ENCODE data around the gene ACTR1A. TPM values are rescaled to one million over a fixed set of nuclear protein-coding genes. Genes with fewer than 3 reads are reported as not detected.

Gene ACTR1A
- total RNA-seq (2014; rRNA removed; shearing (Covaris generic)), result 70.9 and 76.0 TPM in 2 replicates

DNA sequence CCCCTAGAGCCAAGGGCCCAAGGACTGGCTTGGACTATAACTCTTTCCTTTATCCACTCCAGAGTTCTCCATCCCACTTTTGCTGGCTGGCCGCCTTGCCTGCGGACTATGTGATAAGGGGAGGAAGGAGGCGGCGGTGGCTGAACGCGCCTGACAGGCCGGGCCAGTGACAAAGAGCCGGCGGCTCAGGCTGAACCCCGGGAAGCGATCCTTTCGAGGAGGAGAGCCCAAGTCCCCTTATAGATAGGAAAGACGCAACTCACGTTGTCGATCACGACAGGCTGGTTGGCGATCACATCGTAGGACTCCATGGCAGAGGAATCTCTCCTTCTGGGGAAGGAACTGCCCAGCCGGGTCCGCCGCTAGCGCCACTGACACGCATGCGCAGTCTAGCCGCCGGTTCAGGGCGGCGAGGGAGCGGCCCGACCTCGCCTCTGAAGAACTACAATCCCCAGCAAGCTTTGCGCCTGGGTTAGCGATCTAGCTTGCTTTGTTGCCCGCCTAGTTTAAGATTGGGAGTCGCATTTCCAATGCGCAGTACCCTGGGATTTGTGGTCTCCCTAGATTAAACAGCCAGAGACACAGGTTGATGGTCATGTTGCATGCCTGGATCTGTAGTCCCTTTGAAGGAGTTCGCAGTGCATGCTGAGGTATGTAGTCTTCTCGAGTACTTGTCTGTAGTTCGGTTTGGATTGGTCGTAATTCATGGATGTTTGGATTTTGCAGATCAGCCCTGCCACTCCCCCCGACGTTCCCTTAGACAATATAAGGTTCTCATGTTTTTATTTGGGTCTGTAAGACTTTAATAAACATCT is at the start of gene ACTR1A:
Gene ACTR1A, minus strand, starts transcription at position 376 of the 815 bp plus-strand sequence. Its CDS starts 65 bp downstream, at position 311.

DNA sequence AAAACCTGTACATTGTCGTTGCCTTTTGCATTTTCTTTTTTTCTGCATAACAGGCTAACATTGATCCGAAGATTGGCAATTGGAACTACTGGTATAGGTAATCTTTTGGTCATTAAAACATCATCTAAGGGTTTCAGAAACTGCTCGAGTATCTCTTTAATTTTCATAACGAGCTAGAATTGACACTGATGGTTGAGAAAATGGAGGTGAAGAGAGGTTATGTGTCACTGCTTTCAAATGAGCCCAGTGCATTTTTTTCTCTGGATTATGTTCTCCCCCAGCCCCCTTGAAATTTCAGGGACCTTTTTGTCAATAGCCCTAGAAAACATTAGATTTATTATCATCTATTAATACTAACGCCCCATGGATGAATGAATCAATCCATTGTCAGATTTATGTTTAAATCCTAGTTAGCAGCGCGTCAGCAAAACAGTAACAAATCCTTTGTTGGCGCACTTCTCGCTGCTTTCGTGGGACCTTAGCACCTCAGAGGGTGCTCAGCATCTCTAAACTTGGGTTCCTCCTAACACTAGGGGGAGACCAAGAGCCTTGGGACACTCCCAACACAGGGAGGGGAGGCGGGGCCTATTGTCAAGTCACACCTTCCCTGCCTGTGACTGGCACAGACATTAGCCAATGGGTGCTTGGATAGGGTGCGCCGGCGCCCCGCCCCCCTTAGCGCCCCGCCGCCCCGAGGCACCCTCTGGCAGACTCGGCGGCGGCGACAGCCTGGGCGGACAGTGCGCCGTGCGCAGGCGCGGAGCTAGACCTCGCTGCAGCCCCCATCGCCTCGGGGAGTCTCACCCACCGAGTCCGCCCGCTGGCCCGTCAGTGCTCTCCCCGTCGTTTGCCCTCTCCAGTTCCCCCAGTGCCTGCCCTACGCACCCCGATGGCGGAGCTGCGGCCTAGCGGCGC is 1.0 kb upstream of the ACTR1A start, which contains the start of gene SUFU:
Gene SUFU, plus strand, starts transcription at position 709 of the 915 bp plus-strand sequence. Its CDS starts 181 bp downstream, at position 890.

DNA sequence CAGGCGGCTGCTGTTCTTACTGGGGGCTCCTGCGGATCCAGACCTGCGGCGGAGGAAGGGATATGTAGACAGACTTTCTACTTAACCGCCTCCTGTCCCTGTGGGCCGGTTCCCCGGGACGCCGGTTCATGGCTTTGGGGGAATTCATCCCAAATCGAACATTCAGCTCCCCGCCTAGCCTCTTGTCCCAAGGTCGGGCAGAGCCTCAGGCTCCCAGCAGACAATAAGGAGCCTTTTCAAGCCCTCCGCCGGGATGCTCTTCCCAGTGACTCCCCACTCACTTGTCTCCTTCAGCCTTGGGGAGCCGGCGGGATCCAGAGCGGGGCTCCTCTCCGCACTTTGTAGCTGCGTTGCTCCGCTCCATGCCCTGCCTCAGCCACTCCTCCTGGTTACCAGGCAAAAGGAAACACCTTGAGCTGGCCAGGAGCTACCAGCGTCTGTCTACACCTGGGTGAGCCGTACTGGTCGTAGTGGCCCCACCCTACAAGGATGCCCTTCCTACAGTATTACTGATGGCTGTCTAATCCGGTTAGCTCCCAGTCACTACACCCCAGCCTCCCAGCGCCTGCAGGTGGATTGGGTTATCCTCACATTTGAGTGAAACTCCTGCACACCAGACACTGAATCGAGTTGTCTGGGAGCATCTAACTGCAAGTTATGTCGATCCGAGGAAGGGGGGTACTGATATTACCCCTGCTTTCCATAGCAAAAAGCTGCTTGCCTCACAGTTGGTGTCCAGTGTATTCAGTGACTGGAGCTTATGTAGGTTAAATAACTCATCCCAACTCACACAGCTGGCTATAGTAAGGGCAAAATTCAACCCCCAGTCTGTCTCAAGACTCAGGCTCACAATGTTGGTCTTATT is 51.2 kb downstream of the ACTR1A start, which contains the start of gene C10orf95:
Gene C10orf95, minus strand, starts transcription at position 439 of the 865 bp plus-strand sequence. CDS start 450 bp downstream, outside the sequence.

DNA sequence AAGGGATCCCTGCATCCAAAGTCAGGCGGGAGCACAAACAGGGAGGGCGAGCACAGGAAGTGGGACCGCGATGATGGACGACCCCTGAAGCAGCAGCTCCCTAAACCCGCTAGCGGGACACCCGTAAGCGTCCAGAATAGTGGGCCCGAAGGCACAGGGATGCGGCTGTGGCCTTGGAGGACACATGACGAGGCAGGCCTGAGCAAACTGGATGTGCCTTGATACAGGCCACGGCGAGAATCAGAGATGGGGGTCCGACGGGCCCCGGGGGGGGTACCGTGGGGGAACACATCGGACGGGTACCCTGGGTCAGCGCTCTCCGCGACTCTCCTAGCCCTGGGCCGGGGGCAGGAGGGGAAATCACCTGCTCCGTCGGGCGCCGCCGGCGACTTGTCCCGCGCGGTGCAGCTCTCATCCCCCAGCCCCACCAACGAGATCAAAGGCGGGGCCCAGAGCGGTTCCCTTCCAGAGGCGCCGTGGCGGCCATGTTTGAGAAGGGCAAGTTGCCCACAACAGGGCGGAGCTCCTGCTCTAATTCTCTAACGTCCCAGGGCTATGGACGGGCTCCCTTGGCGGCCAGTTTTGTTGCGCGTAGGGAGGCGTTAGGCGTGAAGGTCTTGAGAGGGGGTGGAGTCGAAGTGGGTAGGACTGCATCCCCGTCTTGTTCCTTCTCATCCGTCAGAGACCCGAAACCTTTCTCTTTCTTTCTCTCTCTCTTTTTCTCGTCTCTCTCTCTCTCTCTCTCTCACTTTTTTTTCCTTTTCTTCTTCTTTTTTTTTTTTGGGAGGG is 70.2 kb downstream of the ACTR1A start, which contains the start of gene CUEDC2:
Gene CUEDC2, minus strand, starts transcription at position 413 of the 789 bp plus-strand sequence. CDS start 7,386 bp downstream, outside the sequence.

Small RNA genes lying within 50 kb of the gene (small RNA-seq; reads per million reads assigned to genes)
- 7.4 reads per million, percentile 87 among the genes with 10 or more reads in this experiment for gene MIR146B

Other genes with a start within 250 kb of the ACTR1A start
- gene NFKB2, start 107.0 kb downstream of the ACTR1A start, total RNA-seq (2014; rRNA removed; shearing (Covaris generic)), result 61.8 and 73.7 TPM in 2 replicates
- gene PSD, start 83.9 kb downstream of the ACTR1A start, total RNA-seq (2014; rRNA removed; shearing (Covaris generic)), result 0.11 and 1.0 TPM in 2 replicates
- 16.8 and 25.4 TPM in 2 replicates for gene FBXL15, start 81.9 kb downstream of the ACTR1A start, total RNA-seq (2014; rRNA removed; shearing (Covaris generic))
- gene CUEDC2, start 70.1 kb downstream of the ACTR1A start, total RNA-seq (2014; rRNA removed; shearing (Covaris generic)), result 64.5 and 81.4 TPM in 2 replicates
- 0.11 and 0.34 TPM in 2 replicates for gene C10orf95, start 51.2 kb downstream of the ACTR1A start, total RNA-seq (2014; rRNA removed; shearing (Covaris generic))
- 7.4 and 7.5 TPM in 2 replicates for gene SUFU, start 1.3 kb upstream of the ACTR1A start, total RNA-seq (2014; rRNA removed; shearing (Covaris generic))
- 76.5 and 87.1 TPM in 2 replicates for gene TRIM8, start 141.8 kb upstream of the ACTR1A start, total RNA-seq (2014; rRNA removed; shearing (Covaris generic))
- 8.1 and 8.3 TPM in 2 replicates for gene ARL3, start 211.7 kb upstream of the ACTR1A start, total RNA-seq (2014; rRNA removed; shearing (Covaris generic))
- gene SFXN2, start 211.9 kb upstream of the ACTR1A start, total RNA-seq (2014; rRNA removed; shearing (Covaris generic)), result 7.7 and 13.6 TPM in 2 replicates
- 13.2 and 16.1 TPM in 2 replicates for gene WBP1L, start 241.2 kb upstream of the ACTR1A start, total RNA-seq (2014; rRNA removed; shearing (Covaris generic))